Measurements from ENCODE around the gene IQGAP3.

GRCh38 chr1:156511644-156512043 is 60.7 kb downstream of the IQGAP3 start:
- TF ChIP-seq CTCF (conservative IDR thresholded peaks at IDR 0.05 in 1 of 2, IDR thresholded peaks at IDR 0.05 in 1 of 2; ENCODE audit: low read depth in 1 of 2, low read length in 2 of 2) (no peak), EZH2 (IDR thresholded peaks at IDR 0.05; ENCODE audit: low read length, missing control alignments) (no peak)
